ENCODE data around the gene SLC37A4. TPM values are rescaled to one million over a fixed set of nuclear protein-coding genes. Genes with fewer than 3 reads are reported as not detected.
A peak's percentile ranks its signal among the peaks of the same experiment; 100 is the strongest.

The SLC37A4 gene
- total and polyA plus RNA-seq, 2 of the 13 experiments (the other 11 are each of a cell fraction or from before 2014, with no cell fraction given): 43.0 to 56.1 TPM

- TF ChIP-seq USF2 (IDR thresholded peaks at IDR 0.05; ENCODE audit: low read depth, low read length) (no peak), USF2 (CRISPR knock-in tag; IDR thresholded peaks at IDR 0.05; ENCODE audit: borderline replicate concordance) (no peak), SP140L (CRISPR knock-in tag; IDR thresholded peaks at IDR 0.05; ENCODE audit: borderline replicate concordance) (0 out of 2 replicates have a peak, but pooled peaks have one; percentile 10), MTERF4 (CRISPR knock-in tag; IDR thresholded peaks at IDR 0.05) (peak; percentile 71; the same call in 1 of the 2 replicates), SP4 (CRISPR knock-in tag; IDR thresholded peaks at IDR 0.05) (peak; percentile 68), KLF15 (CRISPR knock-in tag; IDR thresholded peaks at IDR 0.05; ENCODE audit: borderline replicate concordance) (no peak), ZSCAN22 (CRISPR knock-in tag; IDR thresholded peaks at IDR 0.05) (no peak), MNT (IDR thresholded peaks at IDR 0.05) (no peak), NR2F6 (IDR thresholded peaks at IDR 0.05) (peak; percentile 54), NR2F6 (CRISPR knock-in tag; IDR thresholded peaks at IDR 0.05) (no peak; the same call in 1 of the 2 replicates), ZNF317 (CRISPR knock-in tag; IDR thresholded peaks at IDR 0.05) (no peak), EEA1 (CRISPR knock-in tag; IDR thresholded peaks at IDR 0.05; ENCODE audit: borderline replicate concordance) (no peak), ZNF124 (CRISPR knock-in tag; IDR thresholded peaks at IDR 0.05) (no peak), ZMYM4 (CRISPR knock-in tag; IDR thresholded peaks at IDR 0.05) (peak; percentile 60), HES4 (CRISPR knock-in tag; IDR thresholded peaks at IDR 0.05; ENCODE audit: borderline replicate concordance) (0 out of 2 replicates have a peak, but pooled peaks have one; percentile 40), ZNF674 (CRISPR knock-in tag; IDR thresholded peaks at IDR 0.05; ENCODE audit: low read depth) (no peak), RBM22 (optimal IDR thresholded peaks at IDR 0.05; ENCODE audit: low read length) (peak; percentile 48), HNRNPLL (IDR thresholded peaks at IDR 0.05; ENCODE audit: low read depth, low read length, poor library complexity, severe bottlenecking) (no peak), ZNF430 (CRISPR knock-in tag; IDR thresholded peaks at IDR 0.05) (no peak), ZMAT3 (CRISPR knock-in tag; conservative IDR thresholded peaks at IDR 0.05) (0 out of 2 replicates have a peak, but pooled peaks have one; percentile 25), ARNT (IDR thresholded peaks at IDR 0.05) (no peak), HNRNPH1 (optimal IDR thresholded peaks at IDR 0.05; ENCODE audit: low read depth, low read length) (peak; percentile 67), ZNF691 (CRISPR knock-in tag; IDR thresholded peaks at IDR 0.05; ENCODE audit: borderline replicate concordance, low read depth) (no peak; the same call in 1 of the 2 replicates), SIX1 (CRISPR knock-in tag; IDR thresholded peaks at IDR 0.05; ENCODE audit: borderline replicate concordance) (no peak), SMARCE1 (IDR thresholded peaks at IDR 0.05; ENCODE audit: borderline replicate concordance) (no peak), RBAK (CRISPR knock-in tag; IDR thresholded peaks at IDR 0.05) (no peak), RFX5 (IDR thresholded peaks at IDR 0.05; ENCODE audit: low read depth, low read length) (no peak), ATF1 (CRISPR knock-in tag; IDR thresholded peaks at IDR 0.05) (no peak)
Measured at GRCh38 chr11:119029340-119030028, 1.2 kb downstream of the SLC37A4 start (continued).

All from HepG2 (cell line).